Heart left ventricle (tissue), 13 donors: ENCODE results near the gene GPC2.

Source experiments
- POLR2A ChIP-seq, 2 donors: fragments of 450-650 bp; IDR thresholded peaks; one replicate each; pipeline ENCODE4 v1.6.1; 2017; ENCODE audit warnings: antibody characterized with exemption in 2 of 2, mild to moderate bottlenecking in 2 of 2, moderate library complexity in 2 of 2
- TF ChIP-seq, protein P1 (sequence below), 12 donors: fragments of 200-600 bp; sonication (generic) in 4 of 12; IDR thresholded peaks; one replicate each; pipeline versions ENCODE4 v1.5.0 to v1.8.0; 2018 to 2022; ENCODE audit warnings: antibody characterized with exemption in 12 of 12, mild to moderate bottlenecking in 5 of 12
- donor health status: ischemic (EF 13 %, LVEDD 7.1; RV severe dilation, severe dysfunction).
- donor health status: DM: no; HTN: yes; CAD: no.
- donor health status: DM: no; HTN: no; CAD: no.
- donor health status: ischemic (EF 25% LVEDD 6.9; RV normal size, moderate dysfunction).
- donor health status: ischemic (EF 25% LVEDD 5.7; RV mildly dilated, moderate dysfunction).
- donor health status: ischemic (EF 35%, LVEDD 5.7; RV mildly dilated, moderate dysfunction).
- donor health status: nonischemic (EF 11% LVEDD 7.7; RV severe dilation, severe dysfunction).
- donor health status: DM: yes; HTN: yes; CAD: no.
- donor health status: PGD.
- donor health status: ischemic (EF 29% LVEDD 5.4; RV normal size, mild dysfunction).
- donor health status: nonischemic (EF 23%, LVEDD 6.1; RV moderate dilation, normal function).

DNA sequence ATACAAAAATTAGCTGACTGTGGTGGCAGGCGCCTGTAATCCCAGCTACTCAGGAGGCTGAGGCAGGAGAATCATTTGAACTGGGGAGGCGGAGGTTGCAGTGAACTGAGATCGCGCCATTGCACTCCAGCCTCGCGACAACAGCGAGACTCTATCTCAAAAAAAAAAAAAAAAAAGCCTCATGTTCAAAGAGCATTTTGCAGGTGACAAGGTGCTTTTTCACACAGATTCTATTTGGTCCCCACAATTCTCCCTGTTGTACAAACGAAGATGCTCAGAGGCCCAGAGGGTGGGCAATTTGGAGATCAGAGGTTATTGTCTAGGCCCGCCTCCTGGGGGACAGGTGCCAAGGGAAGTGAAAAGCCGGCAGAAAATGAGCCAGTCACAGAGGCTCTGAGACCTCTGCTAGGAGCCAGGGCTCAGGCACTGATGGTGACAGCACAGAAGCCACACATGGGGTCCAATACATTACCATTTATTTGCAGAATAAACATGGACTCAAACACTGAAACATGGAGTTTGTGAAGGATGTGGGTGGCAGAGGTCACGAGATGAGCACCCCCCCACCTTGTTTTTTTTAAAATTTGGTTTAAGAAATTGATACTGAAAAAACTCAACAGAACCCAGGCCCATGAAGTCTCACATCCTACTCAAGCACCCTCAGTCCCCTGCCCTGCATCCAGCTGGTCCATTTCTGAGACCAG is 7.9 kb downstream of the GPC2 start:
- TF ChIP-seq, protein P1, sequence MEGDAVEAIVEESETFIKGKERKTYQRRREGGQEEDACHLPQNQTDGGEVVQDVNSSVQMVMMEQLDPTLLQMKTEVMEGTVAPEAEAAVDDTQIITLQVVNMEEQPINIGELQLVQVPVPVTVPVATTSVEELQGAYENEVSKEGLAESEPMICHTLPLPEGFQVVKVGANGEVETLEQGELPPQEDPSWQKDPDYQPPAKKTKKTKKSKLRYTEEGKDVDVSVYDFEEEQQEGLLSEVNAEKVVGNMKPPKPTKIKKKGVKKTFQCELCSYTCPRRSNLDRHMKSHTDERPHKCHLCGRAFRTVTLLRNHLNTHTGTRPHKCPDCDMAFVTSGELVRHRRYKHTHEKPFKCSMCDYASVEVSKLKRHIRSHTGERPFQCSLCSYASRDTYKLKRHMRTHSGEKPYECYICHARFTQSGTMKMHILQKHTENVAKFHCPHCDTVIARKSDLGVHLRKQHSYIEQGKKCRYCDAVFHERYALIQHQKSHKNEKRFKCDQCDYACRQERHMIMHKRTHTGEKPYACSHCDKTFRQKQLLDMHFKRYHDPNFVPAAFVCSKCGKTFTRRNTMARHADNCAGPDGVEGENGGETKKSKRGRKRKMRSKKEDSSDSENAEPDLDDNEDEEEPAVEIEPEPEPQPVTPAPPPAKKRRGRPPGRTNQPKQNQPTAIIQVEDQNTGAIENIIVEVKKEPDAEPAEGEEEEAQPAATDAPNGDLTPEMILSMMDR (IDR thresholded peaks at IDR 0.05): no peak
- TF ChIP-seq POLR2A (IDR thresholded peaks at IDR 0.05): no peak
